VCaP (cell line): ENCODE results near the gene XRCC2.

Experiments
- H3K27ac ChIP-seq: fragments of 450-650 bp; 2 replicates; pipeline ENCODE4 v1.5.1; 2017
- CTCF ChIP-seq: fragments of 450-650 bp; conservative IDR thresholded peaks from 2 replicates; pipeline ENCODE4 v1.5.1; 2017; ENCODE audit warnings: mild to moderate bottlenecking, moderate library complexity

XRCC2 gene

GRCh38 chr7:152607007-152607406, 68.9 kb downstream of the XRCC2 start:
- TF ChIP-seq CTCF, result no peak
- no peak overlapping the region for H3K27ac ChIP-seq

- H3K27ac ChIP-seq, result peak overlapping the region; percentile 39
- TF ChIP-seq CTCF, result no peak
Measured at GRCh38 chr7:152602962-152603361, 73.0 kb downstream of the XRCC2 start.

GRCh38 chr7:152601305-152601798, 74.6 kb downstream of the XRCC2 start:
- no peak for TF ChIP-seq CTCF

GRCh38 chr7:152600266-152600665, 75.7 kb downstream of the XRCC2 start:
- TF ChIP-seq CTCF, result no peak
- H3K27ac ChIP-seq, result no peak overlapping the region

More at GRCh38 chr7:152601305-152601798, 74.6 kb downstream of the XRCC2 start:
- no peak overlapping the region for H3K27ac ChIP-seq

GRCh38 chr7:152597507-152597906, 78.4 kb downstream of the XRCC2 start:
- TF ChIP-seq CTCF, result no peak

GRCh38 chr7:152596824-152597223, 79.1 kb downstream of the XRCC2 start:
- H3K27ac ChIP-seq, result no peak overlapping the region
- no peak for TF ChIP-seq CTCF

More at GRCh38 chr7:152597507-152597906, 78.4 kb downstream of the XRCC2 start:
- H3K27ac ChIP-seq, result no peak overlapping the region
